Neuronal stem cell (in vitro differentiated cells): ENCODE measurements around the gene STXBP6.

Source experiments
- DNase-seq: peaks from one replicate; pipeline ENCODE4 v3.0.0-alpha.2; 2013; ENCODE audit warnings: low spot score
- H2AFZ ChIP-seq: one replicate; pipeline ENCODE4 v1.6.1; 2013; ENCODE audit warnings: mild to moderate bottlenecking, low read length, inconsistent platforms
- H2AK5ac ChIP-seq: 2 replicates; pipeline ENCODE4 v1.6.1; 2013; ENCODE audit warnings: low read depth, mild to moderate bottlenecking, inconsistent platforms, low read length, moderate library complexity, mixed read lengths
- H2BK120ac ChIP-seq: 2 replicates; pipeline ENCODE4 v1.6.1; 2013; ENCODE audit warnings: low read depth, mild to moderate bottlenecking, inconsistent platforms, low read length, moderate library complexity, mixed read lengths
- H2BK12ac ChIP-seq: one replicate; pipeline ENCODE4 v1.6.1; 2013; ENCODE audit warnings: low read length, inconsistent platforms
- H2BK15ac ChIP-seq: 2 replicates; pipeline ENCODE4 v1.6.1; 2013; ENCODE audit warnings: mild to moderate bottlenecking, low read length, inconsistent platforms, mixed read lengths
- H2BK5ac ChIP-seq: one replicate; pipeline ENCODE4 v1.6.1; 2013; ENCODE audit warnings: inconsistent platforms, mild to moderate bottlenecking, low read length, moderate library complexity
- H3K14ac ChIP-seq: one replicate; pipeline ENCODE4 v1.6.1; 2013; ENCODE audit warnings: low read length, inconsistent platforms
- H3K18ac ChIP-seq: 2 replicates; pipeline ENCODE4 v1.6.1; 2013; ENCODE audit warnings: low read length, inconsistent platforms
- H3K23ac ChIP-seq: 2 replicates; pipeline ENCODE4 v1.6.1; 2013; ENCODE audit warnings: low read depth, mild to moderate bottlenecking, mixed read lengths, low read length, inconsistent platforms; ENCODE audit not compliant: poor library complexity
- H3K27ac ChIP-seq: replicated peaks from 3 replicates; pipeline ENCODE4 v1.5.1; 2013; ENCODE audit warnings: low read length, inconsistent platforms
- H3K27me3 ChIP-seq, 3 experiments: 2 replicates each; pipeline ENCODE4 v1.6.1; 2013; ENCODE audit warnings: low read length in 3 of 3, mild to moderate bottlenecking in 2 of 3, inconsistent platforms in 1 of 3, low read depth in 1 of 3, mixed read lengths in 1 of 3, moderate library complexity in 1 of 3; ENCODE audit not compliant: control insufficient read depth in 3 of 3, insufficient read depth in 3 of 3
- H3K36me3 ChIP-seq, 2 donors: replicated peaks in 1 of 2; 2 replicates each; pipeline ENCODE4 v1.6.1; 2013; ENCODE audit warnings: low read length in 2 of 2; ENCODE audit not compliant: control insufficient read depth in 2 of 2, insufficient read depth in 2 of 2
- H3K4ac ChIP-seq: 2 replicates; pipeline ENCODE4 v1.6.1; 2013; ENCODE audit warnings: inconsistent platforms, mild to moderate bottlenecking, low read length, moderate library complexity
- H3K4me1 ChIP-seq, 2 donors: 1 replicate in 1 of 2; 2 replicates in 1 of 2; pipeline ENCODE4 v1.6.1; 2013; ENCODE audit warnings: low read length in 2 of 2, low read depth in 1 of 2; ENCODE audit not compliant: control insufficient read depth in 2 of 2, insufficient read depth in 1 of 2
- H3K4me2 ChIP-seq: one replicate; pipeline ENCODE4 v1.6.1; 2013; ENCODE audit warnings: mild to moderate bottlenecking, low read length, inconsistent platforms; ENCODE audit not compliant: insufficient read depth, poor library complexity, severe bottlenecking
- H3K4me3 ChIP-seq, 2 donors: 2 replicates each; pipeline ENCODE4 v1.5.1; 2013; ENCODE audit warnings: low read length in 2 of 2, mild to moderate bottlenecking in 2 of 2, inconsistent platforms in 1 of 2, moderate library complexity in 1 of 2
- H3K79me1 ChIP-seq: one replicate; pipeline ENCODE4 v1.6.1; 2013; ENCODE audit warnings: low read depth, mild to moderate bottlenecking, inconsistent platforms, low read length, moderate library complexity
- H3K9ac ChIP-seq: one replicate; pipeline ENCODE4 v1.6.1; 2013; ENCODE audit warnings: mild to moderate bottlenecking, low read depth, low read length, inconsistent platforms; ENCODE audit not compliant: poor library complexity
- H3K9me3 ChIP-seq, 2 donors: replicated peaks in 1 of 2; 2 replicates each; pipeline versions ENCODE3 to v1.6.1; 2013; ENCODE audit warnings: low read length in 2 of 2, mild to moderate bottlenecking in 2 of 2, inconsistent platforms in 1 of 2, low read depth in 1 of 2, mixed read lengths in 1 of 2, moderate library complexity in 1 of 2; ENCODE audit not compliant: control insufficient read depth in 2 of 2, insufficient read depth in 1 of 2
- H4K8ac ChIP-seq: one replicate; pipeline ENCODE4 v1.6.1; 2013; ENCODE audit warnings: low read depth, mild to moderate bottlenecking, inconsistent platforms, low read length, moderate library complexity
- H4K91ac ChIP-seq: one replicate; pipeline ENCODE4 v1.6.1; 2013; ENCODE audit warnings: low read length, low read depth, mild to moderate bottlenecking, inconsistent platforms; ENCODE audit not compliant: poor library complexity
- WGBS, 2 donors: extraction: QIAGEN DNeasy Blood & Tissue Kit; methylation state at CpG; one replicate each; pipeline ENCODE4 v1.1.7; 2013; ENCODE audit warnings: missing lambda C conversion rate in 2 of 2, mixed read lengths in 1 of 2; ENCODE audit not compliant: insufficient read length in 2 of 2, insufficient replicate concordance in 1 of 2; ENCODE audit errors: extremely low coverage in 2 of 2; 5-methylcytosine and 5-hydroxymethylcytosine counted together

The STXBP6 gene

GRCh38 chr14:24990050-24990449, 59.9 kb downstream of the STXBP6 start:
- Histone ChIP-seq H3K4me3 (no peak overlapping the region), H3K27me3 (no peaks in the 10 kb centered on the region), H4K91ac (no peak overlapping the region), H2BK5ac (no peak overlapping the region), H3K9ac (no peak overlapping the region), H4K8ac (no peak overlapping the region), H2BK120ac (no peak overlapping the region), H3K79me1 (no peaks in the 10 kb centered on the region), H3K4me1 (no peaks in the 10 kb centered on the region), H3K23ac (no peak overlapping the region), H3K4me2 (no peak overlapping the region), H3K4ac (no peak overlapping the region), H2BK12ac (no peak overlapping the region), H2AFZ (no peak overlapping the region), H2BK15ac (no peak overlapping the region), H3K14ac (no peak overlapping the region), H2AK5ac (no peak overlapping the region), H3K18ac (no peak overlapping the region), H3K27ac (no peak overlapping the region), H3K36me3 (no peaks in the 10 kb centered on the region), H3K9me3 (no peaks in the 10 kb centered on the region)
- no CpG with 5 or more reads among the region's 8 CpGs for WGBS, 2 donors
- no peak for DNase-seq

DNA sequence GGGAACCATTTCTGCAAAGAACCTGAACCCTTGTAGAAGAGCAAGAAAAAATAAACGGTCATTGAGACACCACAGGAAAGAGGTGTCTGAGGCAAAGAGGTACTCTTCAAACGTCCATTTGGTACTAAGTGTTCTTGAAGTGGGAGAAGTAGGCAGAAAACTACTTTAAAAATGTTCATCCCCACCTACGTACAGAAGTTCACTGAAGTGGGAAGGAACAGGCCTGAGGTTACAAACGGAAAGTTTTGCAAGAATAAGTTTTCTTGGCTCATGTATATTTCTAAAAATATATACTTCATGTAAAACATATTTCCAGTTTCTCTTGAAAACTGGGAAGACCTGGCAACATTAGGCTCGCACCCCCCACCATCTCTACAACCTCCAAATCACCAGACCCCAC, 61.2 kb downstream of the STXBP6 start:
- no peak overlapping the region for H2BK15ac ChIP-seq
- no peak overlapping the region for H3K23ac ChIP-seq
- H3K4me2 ChIP-seq = no peak overlapping the region
- no peak overlapping the region for H2AK5ac ChIP-seq
- H2BK120ac ChIP-seq = no peak overlapping the region
- no peaks in the 10 kb centered on the region for H3K9me3 ChIP-seq
- H2BK12ac ChIP-seq = no peak overlapping the region
- no peaks in the 10 kb centered on the region for H3K36me3 ChIP-seq
- H3K18ac ChIP-seq = no peak overlapping the region
- H3K14ac ChIP-seq = no peak overlapping the region
- DNase-seq = no peak
- H2BK5ac ChIP-seq = no peak overlapping the region
- H3K9ac ChIP-seq = no peak overlapping the region
- H3K4ac ChIP-seq = no peak overlapping the region
- no peak overlapping the region for H3K4me3 ChIP-seq
- H2AFZ ChIP-seq = no peak overlapping the region
- H3K27ac ChIP-seq = no peak overlapping the region
- no peaks in the 10 kb centered on the region for H3K4me1 ChIP-seq
- no peak overlapping the region for H4K91ac ChIP-seq
- no CpG with 5 or more reads among the region's 5 CpGs for WGBS, 2 donors
- H3K27me3 ChIP-seq = no peaks in the 10 kb centered on the region
- H4K8ac ChIP-seq = no peak overlapping the region
- H3K79me1 ChIP-seq = no peaks in the 10 kb centered on the region

DNA sequence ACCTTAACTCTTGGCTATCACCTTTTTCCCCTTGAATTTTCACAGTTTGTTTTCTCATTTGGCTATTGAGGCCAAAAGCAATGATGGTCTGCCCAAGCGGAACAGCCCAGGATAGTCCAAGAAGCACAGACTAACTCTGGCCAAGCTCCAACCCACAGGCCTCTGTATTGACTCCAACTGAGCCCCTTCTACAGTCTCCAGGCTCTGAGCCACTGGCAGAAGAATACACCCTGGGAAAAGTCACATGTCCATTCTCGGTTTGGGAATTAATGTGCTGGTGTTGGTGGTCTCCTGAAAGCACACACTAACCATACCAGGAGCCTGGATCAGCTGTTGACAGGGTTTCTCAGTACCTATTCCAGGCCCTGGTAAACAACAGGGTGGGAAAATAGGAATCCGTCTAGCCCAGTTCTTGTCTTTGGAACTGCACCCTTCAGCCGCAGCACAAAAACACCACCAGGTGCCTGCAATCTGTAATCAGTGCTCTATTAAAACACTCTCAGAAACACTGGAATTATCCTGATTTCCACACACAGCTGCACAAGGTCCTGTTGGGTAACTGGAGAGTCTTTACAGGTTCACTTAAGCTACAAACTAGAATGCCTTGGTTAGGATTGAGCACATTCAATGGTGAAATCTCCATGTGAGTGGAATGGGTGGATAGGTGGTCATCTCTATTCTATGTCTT, 63.6 kb downstream of the STXBP6 start:
- H3K4me2 ChIP-seq = no peak overlapping the region
- H4K91ac ChIP-seq = no peak overlapping the region
- H3K9me3 ChIP-seq = no peaks in the 10 kb centered on the region

DNA sequence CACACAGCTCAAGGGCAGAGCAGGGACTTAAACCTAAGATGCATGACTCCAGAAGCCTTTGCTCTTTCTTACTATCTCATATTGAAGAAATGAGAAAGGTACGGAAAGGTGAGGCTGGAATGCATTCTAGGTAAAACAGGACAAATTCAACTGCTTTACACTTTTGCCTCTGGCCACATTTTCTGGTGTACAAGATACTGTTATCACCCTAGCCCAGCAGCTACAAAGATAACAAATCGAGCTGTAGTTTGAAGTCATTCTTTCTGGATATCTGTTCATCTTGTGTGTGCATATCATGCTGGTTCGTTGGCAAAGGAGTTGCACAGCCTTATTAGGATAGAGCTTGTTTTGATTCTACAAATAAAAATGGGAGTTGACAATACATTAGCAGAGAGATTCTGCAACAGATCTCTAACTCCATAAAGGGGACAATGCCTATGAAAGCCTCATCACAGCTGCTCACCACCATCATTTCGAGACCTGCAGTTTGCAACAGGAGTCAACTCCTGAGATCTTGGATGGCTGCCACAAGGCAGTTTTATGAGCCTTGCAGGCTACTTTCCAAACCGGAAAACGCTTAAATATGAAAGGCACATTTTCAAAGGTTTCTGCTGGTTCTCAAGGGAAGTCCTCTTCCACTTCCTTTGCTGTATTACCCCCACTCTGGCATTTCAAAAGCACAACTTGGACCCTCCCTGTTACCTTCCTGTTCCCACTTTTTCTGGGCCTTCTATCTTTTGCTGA, 64.9 kb downstream of the STXBP6 start:
- no peak for DNase-seq
- WGBS, 2 donors = no CpG with 5 or more reads among the region's 6 CpGs
- H3K27ac ChIP-seq = no peak overlapping the region

More for the DNA sequence above, 63.6 kb downstream of the STXBP6 start:
- Histone ChIP-seq H3K79me1 (no peaks in the 10 kb centered on the region), H2BK15ac (no peak overlapping the region), H3K4me3 (no peak overlapping the region), H3K18ac (no peak overlapping the region), H2AFZ (no peak overlapping the region), H2BK5ac (no peak overlapping the region), H3K4me1 (no peaks in the 10 kb centered on the region), H3K36me3 (no peaks in the 10 kb centered on the region), H3K4ac (no peak overlapping the region), H3K27me3 (no peaks in the 10 kb centered on the region), H2AK5ac (no peak overlapping the region), H3K27ac (no peak overlapping the region), H3K9ac (no peak overlapping the region), H3K23ac (no peak overlapping the region), H3K14ac (no peak overlapping the region), H2BK12ac (no peak overlapping the region), H4K8ac (no peak overlapping the region), H2BK120ac (no peak overlapping the region)
- no CpG with 5 or more reads among the region's 4 CpGs for WGBS, 2 donors
- no peak for DNase-seq

More for the DNA sequence above, 64.9 kb downstream of the STXBP6 start:
- no peak overlapping the region for H2BK120ac ChIP-seq
- H3K4me3 ChIP-seq = no peak overlapping the region
- no peak overlapping the region for H3K4me2 ChIP-seq
- no peak overlapping the region for H3K18ac ChIP-seq
- no peak overlapping the region for H4K91ac ChIP-seq
- no peak overlapping the region for H2BK5ac ChIP-seq
- H3K23ac ChIP-seq = no peak overlapping the region
- no peak overlapping the region for H2AK5ac ChIP-seq
- H3K4ac ChIP-seq = no peak overlapping the region
- H3K36me3 ChIP-seq = no peaks in the 10 kb centered on the region
- no peak overlapping the region for H2BK15ac ChIP-seq
- no peaks in the 10 kb centered on the region for H3K4me1 ChIP-seq
- no peak overlapping the region for H2AFZ ChIP-seq
- no peak overlapping the region for H3K9ac ChIP-seq
- no peak overlapping the region for H4K8ac ChIP-seq
- no peaks in the 10 kb centered on the region for H3K27me3 ChIP-seq
- no peaks in the 10 kb centered on the region for H3K9me3 ChIP-seq
- H3K14ac ChIP-seq = no peak overlapping the region
- H3K79me1 ChIP-seq = no peaks in the 10 kb centered on the region
- no peak overlapping the region for H2BK12ac ChIP-seq
